H9 (cell line): Measurements from ENCODE around the gene SNX30. TPM values are rescaled to one million over a fixed set of nuclear protein-coding genes. Genes with fewer than 3 reads are reported as not detected.

ENCODE experiments used
- DNase-seq: peaks from one replicate; pipeline ENCODE4 v3.0.0-alpha.2; 2017
- H2AFZ ChIP-seq: one replicate; pipeline ENCODE4 v1.6.1; 2013; ENCODE audit warnings: mild to moderate bottlenecking, low read length, control low read depth, moderate library complexity
- H2AK5ac ChIP-seq: 2 replicates; pipeline ENCODE4 v1.6.1; 2013; ENCODE audit warnings: low read length, control low read depth, mixed read lengths; ENCODE audit not compliant: insufficient read length
- H2BK120ac ChIP-seq: one replicate; pipeline ENCODE4 v1.6.1; 2013; ENCODE audit warnings: low read depth, mild to moderate bottlenecking, low read length, control low read depth, inconsistent platforms; ENCODE audit not compliant: poor library complexity, severe bottlenecking
- H2BK12ac ChIP-seq: 2 replicates; pipeline ENCODE4 v1.6.1; 2013; ENCODE audit warnings: low read length, control low read depth, mixed read lengths, low read depth; ENCODE audit not compliant: insufficient read length
- H2BK15ac ChIP-seq: 2 replicates; pipeline ENCODE4 v1.6.1; 2013; ENCODE audit warnings: low read depth, low read length, control low read depth
- H2BK20ac ChIP-seq: one replicate; pipeline ENCODE4 v1.6.1; 2013; ENCODE audit warnings: low read depth, mild to moderate bottlenecking, low read length, control low read depth, inconsistent platforms; ENCODE audit not compliant: poor library complexity, severe bottlenecking
- H2BK5ac ChIP-seq: 2 replicates; pipeline ENCODE4 v1.6.1; 2013; ENCODE audit warnings: low read length, control low read depth, mixed read lengths; ENCODE audit not compliant: insufficient read length
- H3K14ac ChIP-seq: 2 replicates; pipeline ENCODE4 v1.6.1; 2013; ENCODE audit warnings: low read length, control low read depth; ENCODE audit not compliant: insufficient read depth
- H3K18ac ChIP-seq: 2 replicates; pipeline ENCODE4 v1.6.1; 2013; ENCODE audit warnings: low read depth, mild to moderate bottlenecking, mixed read lengths, low read length, control low read depth; ENCODE audit not compliant: insufficient read length
- H3K23ac ChIP-seq: 2 replicates; pipeline ENCODE4 v1.6.1; 2013; ENCODE audit warnings: low read length, control low read depth, mixed read lengths, low read depth; ENCODE audit not compliant: insufficient read length
- H3K23me2 ChIP-seq: 2 replicates; pipeline ENCODE4 v1.6.1; 2013; ENCODE audit warnings: low read depth, mild to moderate bottlenecking, mixed read lengths, low read length, control low read depth; ENCODE audit not compliant: insufficient read length, poor library complexity, severe bottlenecking
- H3K27ac ChIP-seq: 2 replicates; pipeline ENCODE4 v1.5.1; 2013; ENCODE audit warnings: low read length, control low read depth, mixed read lengths, low read depth; ENCODE audit not compliant: insufficient read length
- H3K27me3 ChIP-seq: 2 replicates; pipeline ENCODE4 v1.6.1; 2013; ENCODE audit warnings: low read length, control low read depth, inconsistent platforms; ENCODE audit not compliant: insufficient read depth
- H3K4ac ChIP-seq: 2 replicates; pipeline ENCODE4 v1.6.1; 2013; ENCODE audit warnings: low read depth, mild to moderate bottlenecking, control low read depth, inconsistent platforms, low read length, moderate library complexity
- H3K4me1 ChIP-seq: 2 replicates; pipeline ENCODE4 v1.6.1; 2013; ENCODE audit warnings: low read length, control low read depth, inconsistent platforms; ENCODE audit not compliant: insufficient read depth
- H3K4me2 ChIP-seq: 2 replicates; pipeline ENCODE4 v1.6.1; 2013; ENCODE audit warnings: low read length, control low read depth, mixed read lengths; ENCODE audit not compliant: insufficient read length, insufficient read depth
- H3K56ac ChIP-seq: 2 replicates; pipeline ENCODE4 v1.6.1; 2013; ENCODE audit warnings: low read depth, mild to moderate bottlenecking, mixed read lengths, low read length, control low read depth; ENCODE audit not compliant: insufficient read length
- H3K79me1 ChIP-seq: 2 replicates; pipeline ENCODE4 v1.6.1; 2013; ENCODE audit warnings: low read depth, mild to moderate bottlenecking, moderate library complexity, low read length, control low read depth, inconsistent platforms; ENCODE audit not compliant: insufficient read depth, poor library complexity, severe bottlenecking
- H3K79me2 ChIP-seq: 2 replicates; pipeline ENCODE4 v1.6.1; 2013; ENCODE audit warnings: low read length, control low read depth, inconsistent platforms; ENCODE audit not compliant: insufficient read depth
- H3K9ac ChIP-seq: 2 replicates; pipeline ENCODE4 v1.6.1; 2013; ENCODE audit warnings: low read length, control low read depth, mixed read lengths; ENCODE audit not compliant: insufficient read length; ENCODE audit errors: extremely low read depth
- H3K9me3 ChIP-seq: one replicate; pipeline ENCODE4 v1.6.1; 2013; ENCODE audit warnings: low read depth, low read length, inconsistent platforms; ENCODE audit not compliant: control insufficient read depth
- H3T11ph ChIP-seq: one replicate; pipeline ENCODE4 v1.6.1; 2013; ENCODE audit warnings: mild to moderate bottlenecking, low read length, control low read depth, inconsistent platforms
- H4K20me1 ChIP-seq: one replicate; pipeline ENCODE4 v1.6.1; 2013; ENCODE audit not compliant: control insufficient read depth, insufficient read length, insufficient read depth
- H4K5ac ChIP-seq: 2 replicates; pipeline ENCODE4 v1.6.1; 2013; ENCODE audit warnings: low read depth, mild to moderate bottlenecking, mixed read lengths, low read length, control low read depth; ENCODE audit not compliant: insufficient read length
- H4K8ac ChIP-seq: replicated peaks from 2 replicates; pipeline ENCODE4 v1.6.1; 2013; ENCODE audit warnings: low read length, control low read depth, mixed read lengths, low read depth; ENCODE audit not compliant: insufficient read length
- H4K91ac ChIP-seq: 2 replicates; pipeline ENCODE4 v1.6.1; 2013; ENCODE audit warnings: low read depth, mild to moderate bottlenecking, moderate library complexity, mixed read lengths, low read length, control low read depth; ENCODE audit not compliant: insufficient read length
- H3K27ac Mint-ChIP-seq, 3 experiments: 2 replicates in 2 of 3; 3 replicates in 1 of 3; pipeline ENCODE4 v1.8.0; 2020 to 2021; ENCODE audit warnings: mixed read lengths in 3 of 3, mild to moderate bottlenecking in 1 of 3, moderate library complexity in 1 of 3
- H3K27me3 Mint-ChIP-seq: 2 replicates; pipeline ENCODE4 v1.8.0; 2021; ENCODE audit warnings: low read depth, mild to moderate bottlenecking, moderate library complexity, mixed read lengths
- H3K36me3 Mint-ChIP-seq, 3 experiments: 2 replicates in 2 of 3; 3 replicates in 1 of 3; pipeline ENCODE4 v1.8.0; 2020 to 2021; ENCODE audit warnings: low read depth in 3 of 3, mixed read lengths in 3 of 3; ENCODE audit not compliant: insufficient read depth in 1 of 3
- H3K4me1 Mint-ChIP-seq, 2 experiments: 2 replicates each; pipeline ENCODE4 v1.8.0; 2020; ENCODE audit warnings: mixed read lengths in 2 of 2
- H3K4me3 Mint-ChIP-seq, 2 experiments: 2 replicates in 1 of 2; 3 replicates in 1 of 2; pipeline ENCODE4 v1.8.0; 2020 to 2021; ENCODE audit warnings: mild to moderate bottlenecking in 2 of 2, mixed read lengths in 2 of 2, moderate library complexity in 1 of 2
- H3K9me3 Mint-ChIP-seq, 2 experiments: 2 replicates in 1 of 2; 3 replicates in 1 of 2; pipeline ENCODE4 v1.8.0; 2020; ENCODE audit warnings: mild to moderate bottlenecking in 2 of 2, mixed read lengths in 2 of 2, moderate library complexity in 1 of 2
- CTCF ChIP-seq: fragments of 200-600 bp; sonication (generic); conservative IDR thresholded peaks from 3 replicates; pipeline ENCODE4 v1.8.0; 2021; ENCODE audit warnings: antibody characterized with exemption, mild to moderate bottlenecking
- WGBS: extraction: QIAGEN DNeasy Blood & Tissue Kit; methylation state at CpG from one replicate; pipeline ENCODE4 v1.1.7; 2013; ENCODE audit warnings: missing lambda C conversion rate, low lambda C conversion rate, mixed read lengths; ENCODE audit not compliant: insufficient read length; ENCODE audit errors: extremely low coverage; 5-methylcytosine and 5-hydroxymethylcytosine counted together
- total RNA-seq: library from RNA; stranded (reverse); gene quantifications from 2 replicates; pipeline ENCODE4 v1.2.1, GENCODE V29; 2021

The SNX30 gene
- total RNA-seq, 1 experiment from 2014 or later = 10.3 TPM

GRCh38 chr9:112878752-112879151 lies 128.2 kb downstream of the SNX30 start:
- no peak overlapping the region for H2AK5ac ChIP-seq
- no peak overlapping the region for H3K9ac ChIP-seq
- H2BK20ac ChIP-seq = no peak overlapping the region
- H3K4ac ChIP-seq = no peak overlapping the region
- H4K91ac ChIP-seq = no peak overlapping the region
- no peaks in the 10 kb centered on the region for H3K9me3 ChIP-seq
- no peak for TF ChIP-seq CTCF
- no peak overlapping the region for H3K27ac Mint-ChIP-seq
- no peak overlapping the region for H2BK12ac ChIP-seq
- H3K23ac ChIP-seq = no peak overlapping the region
- H3K4me3 Mint-ChIP-seq = no peak overlapping the region
- WGBS = no CpG with 5 or more reads among the region's 2 CpGs
- no peak overlapping the region for H2BK15ac ChIP-seq
- no peak for DNase-seq
- no peak overlapping the region for H3K4me2 ChIP-seq
- no peak overlapping the region for H4K8ac ChIP-seq
- no peak overlapping the region for H2BK120ac ChIP-seq
- no peak overlapping the region for H3K56ac ChIP-seq
- H3K27me3 Mint-ChIP-seq = no peaks in the 10 kb centered on the region
- no peaks in the 10 kb centered on the region for H3K4me1 Mint-ChIP-seq
- no peak overlapping the region for H4K5ac ChIP-seq
- no peaks in the 10 kb centered on the region for H3K4me1 ChIP-seq
- H3K27me3 ChIP-seq = no peaks in the 10 kb centered on the region
- H3K27ac ChIP-seq = no peak overlapping the region
- no peaks in the 10 kb centered on the region for H3K79me2 ChIP-seq
- H4K20me1 ChIP-seq = no peaks in the 10 kb centered on the region
- H3K18ac ChIP-seq = no peak overlapping the region
- peaks cover 5 to 9% (median 7%) of the 10 kb centered on the region in 3 experiments; a peak in 5 of 7 replicates for H3K36me3 Mint-ChIP-seq
- H3K14ac ChIP-seq = no peak overlapping the region
- no peaks in the 10 kb centered on the region for H3K23me2 ChIP-seq
- no peak overlapping the region for H2BK5ac ChIP-seq
- no peak overlapping the region for H3T11ph ChIP-seq
- no peak overlapping the region for H2AFZ ChIP-seq
- H3K79me1 ChIP-seq = no peaks in the 10 kb centered on the region
- no peaks in the 10 kb centered on the region for H3K9me3 Mint-ChIP-seq
